NOMO-1 (cell line): ENCODE results near the gene NDUFB8.
A peak's percentile ranks its signal among the peaks of the same experiment; 100 is the strongest.

Experiments
- DNase-seq, 2 experiments: peaks; one replicate each; lab custom pipeline; 2025; ENCODE audit not compliant: unreplicated experiment in 2 of 2; lab: John Stamatoyannopoulos, UW

The NDUFB8 gene

DNA sequence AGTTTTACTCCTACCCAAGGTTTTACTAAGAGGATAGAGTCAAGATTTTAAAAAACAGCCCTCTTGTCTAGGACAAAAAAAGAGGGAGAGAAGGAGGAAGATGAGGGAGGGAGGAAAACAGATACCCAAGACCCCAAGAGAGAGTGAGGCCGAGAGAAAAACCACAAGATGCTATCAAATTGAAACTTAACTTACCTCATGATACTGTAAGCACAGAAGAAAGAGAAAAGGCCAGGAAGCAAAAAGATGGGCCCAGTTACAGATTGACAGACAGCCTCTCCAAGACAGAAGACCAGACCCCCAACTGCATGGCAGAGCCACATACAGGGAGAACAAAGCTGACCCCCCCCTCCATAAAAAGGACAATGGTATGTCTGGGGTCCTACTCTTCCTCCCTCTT lies 21.4 kb downstream of the NDUFB8 start:
- no peak for DNase-seq

DNA sequence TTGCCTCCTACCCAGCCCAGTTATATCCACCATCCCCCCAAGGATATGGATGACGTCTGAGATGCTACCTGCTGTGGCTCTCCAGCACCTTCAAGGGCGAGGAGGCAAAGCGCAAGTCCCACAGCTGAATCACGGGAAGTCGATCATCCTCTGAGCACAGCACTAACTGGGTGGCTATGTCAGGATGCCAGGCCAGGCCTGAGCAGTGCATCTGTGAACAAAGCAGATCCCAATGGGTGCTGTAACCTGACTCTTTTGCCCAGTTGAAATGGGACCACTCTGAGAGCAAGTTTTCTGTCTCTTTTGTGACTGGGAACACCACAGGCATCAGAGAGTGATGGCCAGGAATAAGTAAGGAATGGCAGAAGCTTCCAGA lies 22.3 kb downstream of the NDUFB8 start:
- DNase-seq: no peak

DNA sequence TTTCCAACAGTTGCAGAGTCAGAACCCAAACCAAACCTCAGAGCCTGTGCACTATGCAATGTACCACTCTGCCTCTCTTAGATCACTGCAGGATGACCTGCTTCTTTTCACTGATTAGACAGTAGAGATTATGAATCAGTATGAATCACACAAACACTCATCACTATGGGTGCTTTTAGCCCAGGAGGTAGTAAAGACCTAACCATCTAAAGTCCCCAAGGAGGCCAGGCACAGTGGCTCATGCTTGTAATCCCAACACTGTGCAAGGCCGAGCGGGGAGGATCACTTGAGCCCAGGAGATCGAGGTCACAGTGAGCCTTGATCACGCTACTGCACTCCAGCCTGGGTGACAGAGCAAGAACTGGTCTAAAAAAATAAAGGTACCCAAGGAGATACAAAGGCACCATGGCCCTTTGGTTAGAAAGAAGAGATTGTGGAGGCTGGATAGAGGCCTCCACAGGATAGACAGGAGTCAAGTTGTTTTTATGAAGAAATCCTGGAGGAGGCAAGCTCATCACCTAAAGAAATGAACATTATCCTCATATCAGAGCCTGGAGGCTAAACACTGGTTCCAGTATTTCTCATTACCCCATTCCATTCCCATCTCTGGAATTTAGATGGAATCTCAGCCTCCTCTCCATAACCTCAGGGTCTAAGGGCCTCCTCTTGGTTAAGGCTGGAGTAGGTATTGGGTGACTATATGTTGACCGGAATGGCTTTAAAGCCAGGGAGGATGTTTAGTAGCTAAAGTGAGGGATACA lies 22.9 kb downstream of the NDUFB8 start:
- no peak for DNase-seq

DNA sequence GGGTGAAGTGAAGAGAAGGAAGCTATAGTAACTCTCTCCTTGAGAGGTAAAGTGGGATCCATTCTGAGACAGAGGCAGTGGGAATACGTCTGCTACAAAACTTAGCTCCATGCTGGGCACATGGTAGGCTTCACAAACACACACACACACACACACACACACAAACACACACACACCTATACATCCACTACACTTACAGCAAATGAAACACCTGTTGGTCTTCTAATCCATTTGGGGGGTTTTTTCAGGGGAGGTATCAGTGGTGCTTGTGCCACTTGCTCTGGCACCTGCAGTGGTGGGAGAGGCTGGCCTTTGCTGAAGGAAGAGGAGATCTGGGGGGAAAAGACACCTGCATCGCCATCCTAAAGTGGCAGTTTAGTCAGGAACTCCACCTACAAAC lies 24.5 kb downstream of the NDUFB8 start:
- DNase-seq: no peak

DNA sequence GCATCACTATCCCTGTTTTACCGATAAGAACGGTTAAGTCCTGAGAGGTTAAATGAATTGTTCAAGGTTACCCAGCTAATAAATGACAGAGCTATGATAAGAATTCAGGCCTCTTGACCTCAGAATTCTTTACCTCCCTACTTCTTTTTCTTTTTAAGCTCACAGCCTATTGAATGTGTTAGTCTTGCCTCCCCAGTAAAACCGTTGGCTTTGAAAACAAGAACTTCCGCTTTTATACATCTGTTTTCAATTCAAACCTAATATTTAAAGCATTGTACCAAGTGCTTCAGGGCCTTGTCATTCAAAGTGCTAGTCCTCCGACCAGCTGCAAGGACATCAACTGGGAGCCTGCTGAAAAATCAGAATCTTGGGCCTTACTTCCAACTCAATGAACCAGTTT lies 25.6 kb downstream of the NDUFB8 start:
- no peak for DNase-seq

DNA sequence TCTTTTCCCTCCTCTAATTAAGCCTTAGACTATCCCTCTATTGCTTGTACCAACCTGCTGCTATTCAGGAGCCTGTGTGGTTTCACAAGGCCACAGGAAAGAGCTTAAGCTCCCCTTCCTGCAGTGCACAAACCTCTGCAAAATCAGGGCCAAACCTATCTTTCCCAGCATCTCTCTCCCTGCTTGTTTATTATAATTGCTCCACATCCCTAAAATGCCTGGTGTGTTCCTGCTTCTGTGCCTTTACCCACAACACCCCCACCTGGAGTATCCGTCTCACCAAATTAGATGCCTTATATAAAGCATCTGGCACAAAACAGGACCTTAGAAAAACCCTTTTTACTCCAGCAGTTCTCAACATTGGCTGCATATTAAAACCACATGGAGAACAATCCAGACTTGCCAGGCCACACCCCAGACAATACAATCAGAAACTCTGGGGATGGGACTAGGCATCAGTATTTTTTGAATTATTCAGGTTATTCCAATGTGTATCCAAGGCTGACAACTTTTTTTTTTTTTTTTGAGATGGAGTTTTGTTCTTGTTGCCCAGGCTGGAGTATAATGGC lies 26.7 kb downstream of the NDUFB8 start:
- DNase-seq: no peak

DNA sequence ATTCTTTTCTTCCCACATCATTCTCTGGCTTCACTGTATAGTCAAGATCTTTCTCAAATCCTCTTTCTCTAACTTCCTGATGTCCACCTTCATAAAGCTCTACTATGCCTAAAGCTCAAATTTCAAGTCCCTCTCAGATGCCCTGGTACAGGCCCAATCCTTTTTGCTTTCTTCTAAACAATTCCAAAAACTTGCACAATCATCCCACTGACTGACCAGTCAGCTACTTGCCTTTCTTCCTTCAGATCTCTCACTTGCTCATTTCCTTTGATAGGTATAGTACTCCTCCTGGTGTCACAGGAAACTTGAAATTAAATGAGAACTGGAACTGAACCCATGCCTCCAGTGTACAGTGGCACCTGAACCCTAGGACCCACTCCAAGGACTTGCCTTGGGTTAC lies 28.2 kb downstream of the NDUFB8 start:
- DNase-seq: no peak

DNA sequence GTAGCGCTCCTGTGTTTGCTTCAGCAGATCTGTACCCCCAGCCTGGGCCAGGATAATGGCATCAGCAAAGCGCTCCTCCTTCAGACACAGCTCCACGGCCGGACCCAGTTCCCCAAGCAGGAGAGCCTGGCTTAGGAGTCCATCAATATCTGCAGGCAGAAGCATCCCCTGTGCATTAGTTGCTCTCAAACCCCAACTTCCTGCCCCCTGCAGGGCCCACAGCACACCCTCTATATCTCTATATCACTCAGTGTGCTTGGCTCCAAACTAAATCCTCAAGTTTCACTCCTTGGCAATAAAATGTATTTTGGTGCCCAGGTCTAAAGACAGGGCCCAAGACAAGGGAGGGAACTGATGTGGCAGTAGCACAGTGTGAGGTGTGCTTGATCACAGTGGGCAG lies 31.6 kb downstream of the NDUFB8 start:
- no peak for DNase-seq

DNA sequence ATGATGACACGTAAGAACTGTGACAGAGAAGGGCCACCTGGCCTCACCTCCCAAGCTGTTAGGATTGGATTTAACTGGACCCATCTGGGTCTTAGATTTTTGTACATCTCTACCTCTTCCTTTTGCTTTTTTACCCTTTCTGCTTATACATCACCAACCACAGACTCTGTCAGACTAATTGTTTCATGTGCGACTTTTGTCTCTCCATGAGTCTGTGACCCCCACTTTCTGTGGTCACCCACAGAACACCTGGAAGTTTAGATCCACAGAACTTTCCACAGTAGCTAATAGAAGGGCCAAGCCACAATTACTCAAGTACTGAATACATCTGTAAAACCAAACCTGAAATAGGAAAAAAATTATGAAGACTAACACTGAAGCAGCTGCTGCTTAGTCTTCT lies 33.1 kb downstream of the NDUFB8 start:
- no peak for DNase-seq

DNA sequence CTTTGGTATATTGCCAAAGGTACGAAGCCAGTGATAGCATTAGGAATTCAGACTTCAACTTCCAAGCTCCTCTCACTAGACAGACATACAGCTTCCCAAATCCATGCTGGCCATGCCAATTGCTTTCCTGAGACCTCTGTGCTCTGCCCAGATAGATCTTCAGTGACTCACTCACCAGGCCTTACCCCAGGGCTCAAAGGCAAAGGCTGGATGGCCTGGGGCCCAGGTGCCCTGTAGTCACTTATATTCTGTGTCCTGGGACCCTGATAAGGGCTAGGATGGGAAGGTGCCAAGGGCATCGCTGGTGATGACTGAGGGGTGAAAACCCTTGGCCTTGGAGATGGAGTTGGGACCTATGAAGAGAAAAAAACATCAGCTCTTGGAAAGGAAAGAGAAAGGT lies 39.1 kb downstream of the NDUFB8 start:
- no peak for DNase-seq

DNA sequence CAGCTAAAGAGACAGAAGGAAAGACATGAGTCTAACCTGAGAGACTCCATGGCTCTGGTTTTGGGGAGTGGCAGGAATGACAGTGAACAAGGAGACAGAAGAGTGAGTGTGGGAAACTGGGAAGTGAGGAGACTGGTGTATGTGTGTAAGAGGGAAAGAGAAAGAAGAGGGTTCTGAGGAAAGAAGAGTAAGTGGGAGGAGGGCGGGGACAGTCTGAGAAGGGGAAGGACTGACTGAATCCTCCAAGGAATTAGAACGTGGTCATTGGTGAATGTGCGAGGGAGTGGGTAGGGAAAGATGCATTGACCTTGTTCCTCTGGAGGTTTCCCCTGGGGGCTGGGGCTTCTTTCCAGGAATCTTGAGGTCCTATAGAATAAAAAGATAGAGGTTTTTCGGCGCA lies 40.3 kb downstream of the NDUFB8 start:
- no peak for DNase-seq

DNA sequence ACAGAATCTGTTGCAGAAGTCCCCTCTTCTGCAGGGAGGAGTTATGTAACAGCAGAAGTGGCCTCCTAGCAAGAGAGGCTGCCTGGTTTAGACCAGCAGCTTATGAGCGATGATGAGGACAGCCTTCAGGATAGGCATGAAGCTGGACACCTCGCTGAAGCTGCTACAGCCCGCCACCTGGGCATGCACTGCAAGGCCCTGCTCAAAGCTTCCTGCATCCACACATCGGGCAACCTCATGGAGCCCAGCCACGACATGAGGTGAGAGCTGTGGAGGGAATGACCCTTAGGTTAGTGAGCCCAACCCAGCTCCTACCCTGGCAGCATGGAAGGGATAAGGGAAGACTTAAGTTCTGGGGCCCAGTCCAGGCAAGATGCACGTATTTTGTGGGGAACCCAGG lies 42.1 kb downstream of the NDUFB8 start:
- no peak for DNase-seq

DNA sequence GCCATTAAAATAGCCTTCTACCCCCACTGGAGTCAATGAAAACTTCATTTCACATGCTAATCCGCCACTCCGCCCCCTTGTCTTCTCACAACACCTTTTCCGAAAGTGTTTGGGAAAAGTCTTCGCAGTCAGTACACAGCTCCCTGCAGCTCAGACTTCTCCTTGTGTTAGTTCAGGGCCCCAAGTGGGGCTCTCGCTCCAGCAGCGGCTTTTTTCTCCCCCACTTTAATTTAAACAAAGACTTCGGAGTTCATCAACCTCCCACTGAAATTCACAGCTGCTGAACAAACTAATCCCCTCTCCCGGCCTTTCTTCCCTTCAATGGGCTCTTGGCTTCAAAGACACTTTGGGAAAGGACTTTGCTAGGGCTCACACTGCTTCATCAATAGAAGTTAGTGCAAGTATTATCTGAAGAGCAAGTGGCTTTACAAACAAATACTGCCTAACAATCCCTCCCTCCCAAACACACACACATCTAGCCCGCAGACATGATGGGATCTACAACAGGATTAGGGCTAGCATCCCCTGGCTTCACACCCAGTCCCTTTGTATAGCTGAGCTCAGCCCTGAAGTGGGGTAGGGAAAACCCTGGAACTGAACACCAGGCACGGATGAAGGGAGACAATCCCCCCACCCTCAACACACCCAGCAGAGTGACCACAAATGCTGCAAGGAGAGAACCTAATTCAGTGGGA lies 43.7 kb downstream of the NDUFB8 start:
- no peak for DNase-seq

DNA sequence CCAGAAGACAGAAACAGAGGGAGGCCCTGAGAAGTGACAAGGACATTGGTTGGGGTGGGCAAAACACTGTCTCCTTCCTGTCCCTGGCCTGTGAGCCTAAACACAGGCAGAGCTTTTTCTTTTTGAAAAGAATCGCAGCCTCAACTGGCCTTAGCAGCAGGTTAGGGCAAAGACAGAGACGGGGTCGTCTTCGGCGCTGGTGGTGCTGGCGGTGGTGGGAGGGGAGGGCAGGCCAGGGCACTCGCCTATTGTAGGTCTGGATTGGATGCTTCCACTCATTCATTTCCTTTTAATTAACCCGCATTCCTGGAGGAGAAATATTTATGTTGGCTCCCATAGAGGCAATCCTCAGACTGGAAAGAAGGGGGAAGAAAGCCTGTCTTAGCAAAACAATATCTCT lies 44.3 kb downstream of the NDUFB8 start:
- DNase-seq: no peak

DNA sequence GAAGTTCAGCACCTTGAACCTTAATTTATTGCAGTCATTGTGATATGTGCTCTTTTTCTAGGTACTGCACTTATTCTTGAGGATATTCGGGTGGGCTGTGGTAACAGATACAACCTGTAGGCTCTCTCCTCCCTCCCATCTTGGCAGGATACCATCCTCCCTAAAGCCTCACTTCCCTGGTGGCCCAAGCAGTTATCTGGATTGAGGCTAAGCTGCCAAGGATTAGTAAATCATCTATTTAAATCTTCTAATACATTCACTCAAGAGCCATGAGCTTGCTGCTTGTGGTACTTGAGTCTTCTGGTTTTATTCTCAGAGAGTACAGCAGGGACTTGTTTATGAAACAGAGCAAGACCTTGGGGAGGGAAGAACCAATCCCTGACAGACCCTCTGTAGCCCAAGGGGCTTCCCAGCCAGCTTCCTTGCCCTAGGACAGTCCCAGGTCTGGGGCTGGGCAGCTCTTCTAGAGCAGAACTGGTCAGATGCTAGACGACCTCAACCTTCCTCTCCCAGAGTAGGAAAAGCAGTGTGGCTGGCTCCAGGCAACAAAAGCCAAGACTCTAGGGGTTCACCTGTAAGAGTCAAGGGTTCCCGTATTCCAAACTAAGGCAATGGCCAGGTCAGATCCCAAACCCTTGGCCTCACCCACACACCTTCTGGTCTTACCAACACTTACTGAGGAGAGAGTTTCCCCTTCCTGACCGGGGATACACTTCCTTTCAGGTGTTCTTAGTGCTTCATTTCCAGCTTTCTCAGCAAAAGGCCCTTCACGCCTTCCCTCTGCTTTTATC lies 45.6 kb downstream of the NDUFB8 start:
- no peak for DNase-seq

DNA sequence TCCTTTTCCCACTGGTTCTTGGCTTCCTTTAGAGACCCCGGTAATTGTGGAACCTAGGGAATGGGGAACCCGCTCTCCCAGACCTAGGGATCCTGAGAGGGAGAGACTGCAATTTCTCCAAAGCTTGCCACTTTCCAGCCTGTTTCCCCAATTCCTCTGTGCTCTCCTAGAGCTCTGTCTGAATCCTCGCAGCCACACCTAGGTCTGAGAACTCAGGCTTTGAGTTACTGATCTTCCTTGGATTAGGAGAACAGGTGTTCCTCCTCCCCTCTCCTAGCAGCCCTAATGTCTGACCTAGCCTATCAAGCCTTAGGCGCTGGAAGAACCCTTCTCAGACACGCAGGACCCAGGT lies 46.9 kb downstream of the NDUFB8 start:
- no peak for DNase-seq

DNA sequence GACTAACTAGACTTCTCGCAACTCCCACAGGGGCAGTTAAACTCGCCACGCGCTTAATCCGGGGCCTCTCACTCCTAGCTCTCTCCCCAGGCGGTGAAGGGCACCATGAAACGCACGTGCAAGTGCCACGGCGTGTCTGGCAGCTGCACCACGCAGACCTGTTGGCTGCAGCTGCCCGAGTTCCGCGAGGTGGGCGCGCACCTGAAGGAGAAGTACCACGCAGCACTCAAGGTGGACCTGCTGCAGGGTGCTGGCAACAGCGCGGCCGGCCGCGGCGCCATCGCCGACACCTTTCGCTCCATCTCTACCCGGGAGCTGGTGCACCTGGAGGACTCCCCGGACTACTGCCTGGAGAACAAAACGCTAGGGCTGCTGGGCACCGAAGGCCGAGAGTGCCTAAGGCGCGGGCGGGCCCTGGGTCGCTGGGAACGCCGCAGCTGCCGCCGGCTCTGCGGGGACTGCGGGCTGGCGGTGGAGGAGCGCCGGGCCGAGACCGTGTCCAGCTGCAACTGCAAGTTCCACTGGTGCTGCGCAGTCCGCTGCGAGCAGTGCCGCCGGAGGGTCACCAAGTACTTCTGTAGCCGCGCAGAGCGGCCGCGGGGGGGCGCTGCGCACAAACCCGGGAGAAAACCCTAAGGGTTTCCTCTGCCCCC lies 47.4 kb downstream of the NDUFB8 start:
- DNase-seq: peak; percentile 28 to 64

DNA sequence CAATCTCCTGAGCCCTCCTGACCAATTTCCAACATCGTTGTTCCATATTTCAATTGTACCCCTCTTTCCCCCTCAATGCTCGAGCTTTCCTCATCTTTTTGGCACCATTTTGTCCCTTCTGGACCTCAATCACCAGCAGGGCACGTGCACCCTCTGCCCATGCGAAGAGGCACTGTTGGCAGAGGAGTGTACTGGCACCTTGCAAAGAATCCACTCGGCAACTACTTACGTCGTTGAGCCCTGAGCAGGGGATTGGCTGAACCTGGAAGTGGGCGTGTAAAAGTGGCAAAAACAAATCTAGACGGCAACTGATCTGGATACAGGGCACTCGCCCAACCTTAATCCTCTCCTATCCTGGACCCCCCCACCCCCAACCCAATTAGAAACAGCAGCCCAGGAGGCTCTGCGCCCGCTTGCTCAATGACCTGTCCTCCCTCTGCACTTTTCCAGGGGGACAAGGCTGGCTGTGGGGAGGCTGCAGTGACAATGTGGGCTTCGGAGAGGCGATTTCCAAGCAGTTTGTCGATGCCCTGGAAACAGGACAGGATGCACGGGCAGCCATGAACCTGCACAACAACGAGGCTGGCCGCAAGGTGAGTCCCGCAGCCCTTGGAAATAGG lies 48.1 kb downstream of the NDUFB8 start:
- peak; percentile 78 to 88 for DNase-seq

DNA sequence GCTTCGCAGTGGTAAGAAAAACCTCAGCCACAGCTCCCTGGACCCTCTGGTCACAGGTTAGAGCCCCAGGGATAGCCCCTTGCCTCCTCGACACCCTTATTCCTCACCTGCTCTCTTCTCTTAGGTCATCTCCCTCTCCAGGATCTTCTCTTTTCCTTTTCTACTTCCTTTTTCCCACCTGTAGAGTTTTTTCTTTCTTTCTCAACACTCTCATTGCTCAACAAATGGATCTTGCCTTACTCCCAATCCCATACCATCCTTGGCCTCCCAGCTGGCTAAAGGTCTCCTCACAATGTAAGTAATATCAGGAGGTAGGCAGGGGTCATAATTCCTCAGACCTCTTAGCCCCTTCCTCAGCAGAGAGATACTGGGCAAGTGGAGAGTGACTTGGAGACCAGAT lies 49.7 kb downstream of the NDUFB8 start:
- DNase-seq: no peak

DNA sequence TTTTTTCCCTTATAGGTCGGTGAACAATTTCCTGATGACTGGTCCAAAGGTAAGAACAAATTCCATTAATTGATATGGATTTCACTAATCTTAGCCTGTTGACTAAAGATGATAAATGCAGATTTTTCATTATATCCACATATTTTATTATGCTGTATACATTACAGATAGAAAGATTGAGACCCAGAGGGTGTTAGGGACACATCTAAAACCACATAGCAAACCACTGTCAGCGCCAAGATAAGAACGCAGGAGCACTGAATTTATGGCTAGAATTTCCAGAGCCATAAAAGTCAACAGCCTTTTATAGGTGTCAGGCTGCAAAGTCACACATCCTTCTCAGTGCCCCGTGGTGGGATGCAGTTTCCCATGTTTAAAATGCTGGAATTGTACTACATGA lies 50.6 kb downstream of the NDUFB8 start:
- DNase-seq: no peak

DNA sequence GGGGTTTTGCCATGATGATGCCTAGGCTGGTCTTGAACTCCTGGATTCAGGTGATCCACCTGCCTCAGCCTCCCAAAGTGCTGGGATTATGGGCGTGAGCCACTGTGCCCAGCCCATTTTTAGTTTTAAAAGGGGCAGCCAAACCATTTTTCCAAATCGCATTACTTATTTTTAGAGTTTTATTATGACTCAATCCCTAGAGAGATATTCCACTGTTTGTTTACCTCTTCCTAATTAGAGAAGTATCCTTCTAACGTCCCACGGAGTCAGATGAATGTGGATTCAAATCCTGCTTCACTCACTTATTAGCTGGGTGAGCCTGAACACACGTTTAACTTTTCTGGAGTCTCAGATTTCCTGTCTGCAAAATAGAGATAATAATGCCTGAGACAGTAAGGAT lies 51.7 kb downstream of the NDUFB8 start:
- no peak for DNase-seq
